T-cell (primary cell): ENCODE measurements around the gene NPHP4. TPM values are rescaled to one million over a fixed set of nuclear protein-coding genes. Genes with fewer than 3 reads are reported as not detected.
A peak's percentile ranks its signal among the peaks of the same experiment; 100 is the strongest.

Source experiments
- ATAC-seq, 4 experiments: fragments of 200-7000 bp in 3 of 4; fragments of 150-1000 bp in 1 of 4; cut with Tn5 transposase; replicated peaks in 1 of 4; 1 replicate in 3 of 4; 2 replicates in 1 of 4; pipeline ENCODE4 v1.10.0; 2021; ENCODE audit warnings: moderate library complexity in 3 of 4, mild to moderate bottlenecking in 2 of 4, moderate number of reproducible peaks in 1 of 4
- CTCF ChIA-PET, 2 donors: fragments of 300-600 bp; sonication (Branson Sonifier 250); formaldehyde crosslinking; loops; one replicate each; lab custom pipeline; 2022; ENCODE audit warnings: antibody characterized with exemption in 2 of 2; lab: Charles Lee
- POLR2A ChIA-PET, 2 donors: fragments of 300-600 bp; sonication (Branson Sonifier 250); formaldehyde crosslinking; loops; one replicate each; lab custom pipeline; 2022; ENCODE audit warnings: antibody characterized with exemption in 2 of 2; lab: Charles Lee
- DNase-seq, 35 experiments: peaks; one replicate each; pipeline versions ENCODE4 v3.0.0 to v3.0.0-alpha.2; 2013 to 2023
- H3K27ac ChIP-seq: one replicate; pipeline ENCODE4 v1.5.1; 2013; ENCODE audit warnings: low read length
- H3K27me3 ChIP-seq, 2 experiments: replicated peaks in 1 of 2; 1 replicate in 1 of 2; 2 replicates in 1 of 2; pipeline versions ENCODE4 v1.6.1 to v1.7.0; 2013; ENCODE audit warnings: low read length in 1 of 2, mixed read lengths in 1 of 2; ENCODE audit not compliant: control insufficient read depth in 2 of 2, insufficient read depth in 2 of 2; ENCODE audit errors: extremely low read depth in 1 of 2
- H3K36me3 ChIP-seq, 2 donors: 1 replicate in 1 of 2; 2 replicates in 1 of 2; pipeline versions ENCODE4 v1.6.1 to v1.7.0; 2013; ENCODE audit warnings: low read length in 1 of 2; ENCODE audit not compliant: control insufficient read depth in 2 of 2, insufficient read depth in 1 of 2; ENCODE audit errors: extremely low read depth in 1 of 2
- H3K4me1 ChIP-seq, 2 experiments: 1 replicate in 1 of 2; 2 replicates in 1 of 2; pipeline versions ENCODE4 v1.6.1 to v1.7.0; 2013; ENCODE audit warnings: low read length in 2 of 2, mixed read lengths in 1 of 2; ENCODE audit not compliant: insufficient read depth in 2 of 2, control insufficient read depth in 1 of 2; ENCODE audit errors: extremely low read depth in 1 of 2
- H3K4me3 ChIP-seq, 2 donors: 1 replicate in 1 of 2; 2 replicates in 1 of 2; pipeline versions ENCODE4 v1.5.1 to v1.7.0; 2013; ENCODE audit warnings: mild to moderate bottlenecking in 2 of 2, low read length in 1 of 2, moderate library complexity in 1 of 2; ENCODE audit not compliant: control insufficient read depth in 1 of 2; ENCODE audit errors: extremely low read depth in 1 of 2
- H3K9me3 ChIP-seq: 2 replicates; pipeline ENCODE4 v1.7.0; 2013
- H3K27ac Mint-ChIP-seq, 2 donors: one replicate each; pipeline ENCODE4 v1.8.0; 2020 to 2021; ENCODE audit warnings: mild to moderate bottlenecking in 2 of 2, mixed read lengths in 2 of 2
- H3K27me3 Mint-ChIP-seq, 2 donors: one replicate each; pipeline ENCODE4 v1.8.0; 2021 to 2022; ENCODE audit warnings: mixed read lengths in 2 of 2
- H3K36me3 Mint-ChIP-seq: one replicate; pipeline ENCODE4 v1.8.0; 2021; ENCODE audit warnings: mixed read lengths
- H3K4me1 Mint-ChIP-seq, 3 donors: one replicate each; pipeline ENCODE4 v1.8.0; 2020 to 2022; ENCODE audit warnings: mixed read lengths in 3 of 3, mild to moderate bottlenecking in 1 of 3
- H3K4me3 Mint-ChIP-seq, 3 donors: one replicate each; pipeline ENCODE4 v1.8.0; 2020 to 2022; ENCODE audit warnings: mild to moderate bottlenecking in 3 of 3, mixed read lengths in 3 of 3, moderate library complexity in 3 of 3
- H3K9me3 Mint-ChIP-seq, 3 donors: one replicate each; pipeline ENCODE4 v1.8.0; 2020 to 2022; ENCODE audit warnings: mixed read lengths in 3 of 3
- WGBS: methylation state at CpG from one replicate; pipeline ENCODE4 v1.1.5; 2013; ENCODE audit warnings: missing lambda C conversion rate; ENCODE audit not compliant: insufficient coverage; 5-methylcytosine and 5-hydroxymethylcytosine counted together
- total RNA-seq, 35 experiments: library from RNA in 6 of 35; stranded (reverse) in 6 of 35; fragments of 120-200 nt in 1 of 35; gene quantifications; one replicate each; pipeline versions ENCODE4 v1.2.1 to v1.2.4 and lab custom pipeline; 2013 to 2026

Gene NPHP4
- total RNA-seq, 5 donors from 2014 or later (not counting 1 experiment from before 2014, with no cell fraction given), result 9.0 to 10.5 (median 9.8) TPM

- no peak for DNase-seq
- CTCF ChIA-PET, result no interaction called here
- Mint-ChIP-seq H3K27ac (no peak overlapping the region), H3K4me3 (no peak overlapping the region), H3K4me1 (no peaks in the 10 kb centered on the region), H3K27me3 (no peaks in the 10 kb centered on the region), H3K36me3 (peaks cover 37% of the 10 kb centered on the region), H3K9me3 (no peaks in the 10 kb centered on the region)
- 92% methylated on average over 5 of the region's 5 CpGs for WGBS
- H3K27me3 ChIP-seq, result no peaks in the 10 kb centered on the region
- ATAC-seq, result no peak
- no peaks in the 10 kb centered on the region for H3K9me3 ChIP-seq
- H3K27ac ChIP-seq, result no peak overlapping the region
- H3K36me3 ChIP-seq, result peaks cover 0 to 12% of the 10 kb centered on the region in 2 donors
- H3K4me3 ChIP-seq, result no peak overlapping the region
- peaks cover 0 to 17% of the 10 kb centered on the region in 2 experiments for H3K4me1 ChIP-seq
- POLR2A ChIA-PET, result no interaction called here
Observed at GRCh38 chr1:5936126-5936525, 56.1 kb downstream of the NPHP4 start.

- H3K36me3 ChIP-seq, result peaks cover 0 to 12% of the 10 kb centered on the region in 2 donors
- ATAC-seq, result no peak
- no peak overlapping the region for H3K27ac Mint-ChIP-seq
- H3K9me3 ChIP-seq, result no peaks in the 10 kb centered on the region
- no peak for DNase-seq
- no peaks in the 10 kb centered on the region for H3K27me3 ChIP-seq
- H3K9me3 Mint-ChIP-seq, result no peaks in the 10 kb centered on the region
- 98% methylated on average over 6 of the region's 6 CpGs for WGBS
- no peaks in the 10 kb centered on the region for H3K27me3 Mint-ChIP-seq
- no peak overlapping the region for H3K4me3 Mint-ChIP-seq
- peaks cover 43% of the 10 kb centered on the region for H3K36me3 Mint-ChIP-seq
- CTCF ChIA-PET, result no interaction called here
- H3K4me1 ChIP-seq, result peaks cover 0 to 17% of the 10 kb centered on the region in 2 experiments
- no peaks in the 10 kb centered on the region for H3K4me1 Mint-ChIP-seq
- POLR2A ChIA-PET, result no interaction called here
- no peak overlapping the region for H3K4me3 ChIP-seq
- H3K27ac ChIP-seq, result no peak overlapping the region
Observed at GRCh38 chr1:5935026-5935425, 57.2 kb downstream of the NPHP4 start.

GRCh38 chr1:5934058-5934884, 58.0 kb downstream of the NPHP4 start:
- H3K27me3 ChIP-seq, result no peaks in the 10 kb centered on the region
- DNase-seq (peak in 1 of 35 experiments; percentile 20), ATAC-seq (no peak)
- Mint-ChIP-seq H3K27me3 (no peaks in the 10 kb centered on the region), H3K36me3 (peaks cover 46% of the 10 kb centered on the region), H3K4me1 (no peaks in the 10 kb centered on the region), H3K9me3 (no peaks in the 10 kb centered on the region), H3K27ac (no peak overlapping the region), H3K4me3 (no peak overlapping the region)
- CTCF ChIA-PET, result no interaction called here
- H3K36me3 ChIP-seq, result peaks cover 0 to 12% of the 10 kb centered on the region in 2 donors
- POLR2A ChIA-PET, result no interaction called here
- H3K27ac ChIP-seq, result no peak overlapping the region
- peaks cover 0 to 17% of the 10 kb centered on the region in 2 experiments for H3K4me1 ChIP-seq
- H3K4me3 ChIP-seq, result no peak overlapping the region
- 96% methylated on average over 18 of the region's 20 CpGs for WGBS
- H3K9me3 ChIP-seq, result no peaks in the 10 kb centered on the region

GRCh38 chr1:5933676-5934057, 58.6 kb downstream of the NPHP4 start:
- POLR2A ChIA-PET, result no interaction called here

GRCh38 chr1:5933050-5933449, 59.2 kb downstream of the NPHP4 start:
- WGBS, result 100% methylated on average over 4 of the region's 6 CpGs
- no peaks in the 10 kb centered on the region for H3K9me3 Mint-ChIP-seq
- H3K4me1 ChIP-seq, result peaks cover 0 to 16% of the 10 kb centered on the region in 2 experiments
- DNase-seq (no peak), ATAC-seq (no peak)
- H3K36me3 Mint-ChIP-seq, result peaks cover 47% of the 10 kb centered on the region
- no peak overlapping the region for H3K27ac ChIP-seq
- no peaks in the 10 kb centered on the region for H3K27me3 ChIP-seq
- POLR2A ChIA-PET, result no interaction called here
- no peaks in the 10 kb centered on the region for H3K27me3 Mint-ChIP-seq
- H3K4me1 Mint-ChIP-seq, result peaks cover 0 to 1% (median 0%) of the 10 kb centered on the region in 3 donors
- no peak overlapping the region for H3K27ac Mint-ChIP-seq
- no peaks in the 10 kb centered on the region for H3K9me3 ChIP-seq
- H3K36me3 ChIP-seq, result peaks cover 0 to 11% of the 10 kb centered on the region in 2 donors
- no peak overlapping the region for H3K4me3 Mint-ChIP-seq
- no peak overlapping the region for H3K4me3 ChIP-seq
- CTCF ChIA-PET, result interaction anchor here in 1 of 2 donors (0.6 kb wide), 1 partner anchor 102 kb away, joined by 3 read pairs; no protein-coding TSS in a partner anchor

More at GRCh38 chr1:5933676-5934057, 58.6 kb downstream of the NPHP4 start:
- 85% methylated on average over 2 of the region's 7 CpGs for WGBS
- CTCF ChIA-PET, result no interaction called here
- Histone ChIP-seq H3K4me1 (peaks cover 0 to 17% of the 10 kb centered on the region in 2 experiments), H3K36me3 (peaks cover 0 to 12% of the 10 kb centered on the region in 2 donors), H3K9me3 (no peaks in the 10 kb centered on the region), H3K27ac (no peak overlapping the region), H3K27me3 (no peaks in the 10 kb centered on the region), H3K4me3 (no peak overlapping the region)
- Mint-ChIP-seq H3K27me3 (no peaks in the 10 kb centered on the region), H3K9me3 (no peaks in the 10 kb centered on the region), H3K4me1 (no peaks in the 10 kb centered on the region), H3K36me3 (peaks cover 46% of the 10 kb centered on the region), H3K27ac (no peak overlapping the region), H3K4me3 (no peak overlapping the region)
- DNase-seq (no peak), ATAC-seq (no peak)

- H3K27ac Mint-ChIP-seq, result no peak overlapping the region
Observed at GRCh38 chr1:5928714-5929400, 63.4 kb downstream of the NPHP4 start.

More at GRCh38 chr1:5928714-5929400, 63.4 kb downstream of the NPHP4 start:
- WGBS, result 100% methylated on average over 1 of the region's 4 CpGs
- Mint-ChIP-seq H3K36me3 (peaks cover 54% of the 10 kb centered on the region), H3K27me3 (no peaks in the 10 kb centered on the region), H3K4me1 (peaks cover 0 to 2% (median 0%) of the 10 kb centered on the region in 3 donors), H3K4me3 (no peak overlapping the region), H3K9me3 (peaks cover 0 to 4% (median 3%) of the 10 kb centered on the region in 3 donors)
- POLR2A ChIA-PET, result no interaction called here
- Histone ChIP-seq H3K4me1 (no peaks in the 10 kb centered on the region), H3K27ac (no peak overlapping the region), H3K9me3 (no peaks in the 10 kb centered on the region), H3K4me3 (no peak overlapping the region), H3K36me3 (peaks cover 0 to 5% of the 10 kb centered on the region in 2 donors), H3K27me3 (no peaks in the 10 kb centered on the region)
- ATAC-seq, result no peak
- DNase-seq, result no peak
- CTCF ChIA-PET, result no interaction called here
